Esophagus squamous epithelium (tissue), 4 donors: ENCODE data around the gene IL1RAPL1.

ENCODE experiments used
- CTCF ChIP-seq, 6 experiments: fragments of 450-650 bp in 4 of 6; fragments of 200-600 bp in 2 of 6; sonication (generic) in 2 of 6; IDR thresholded peaks; one replicate each; pipeline ENCODE4 v1.5.1; 2016 to 2019; ENCODE audit warnings: antibody characterized with exemption in 6 of 6, mild to moderate bottlenecking in 4 of 6, moderate library complexity in 4 of 6
- POLR2A ChIP-seq, 4 donors: fragments of 450-650 bp; IDR thresholded peaks; one replicate each; pipeline ENCODE4 v1.6.1; 2017; ENCODE audit warnings: antibody characterized with exemption in 4 of 4, mild to moderate bottlenecking in 4 of 4, moderate library complexity in 3 of 4

GRCh38 chrX:28626515-28626914 is 39.3 kb downstream of the IL1RAPL1 start:
- TF ChIP-seq CTCF (IDR thresholded peaks at IDR 0.05), result no peak
- no peak for TF ChIP-seq POLR2A (IDR thresholded peaks at IDR 0.05)
